ENCODE data around the gene ILRUN.
"Not testable (repeated sequence)": the region's sequence is repeated elsewhere in the genome, so short reads cannot be mapped to it uniquely, and the experiment has no call there.

The ILRUN gene

DNA sequence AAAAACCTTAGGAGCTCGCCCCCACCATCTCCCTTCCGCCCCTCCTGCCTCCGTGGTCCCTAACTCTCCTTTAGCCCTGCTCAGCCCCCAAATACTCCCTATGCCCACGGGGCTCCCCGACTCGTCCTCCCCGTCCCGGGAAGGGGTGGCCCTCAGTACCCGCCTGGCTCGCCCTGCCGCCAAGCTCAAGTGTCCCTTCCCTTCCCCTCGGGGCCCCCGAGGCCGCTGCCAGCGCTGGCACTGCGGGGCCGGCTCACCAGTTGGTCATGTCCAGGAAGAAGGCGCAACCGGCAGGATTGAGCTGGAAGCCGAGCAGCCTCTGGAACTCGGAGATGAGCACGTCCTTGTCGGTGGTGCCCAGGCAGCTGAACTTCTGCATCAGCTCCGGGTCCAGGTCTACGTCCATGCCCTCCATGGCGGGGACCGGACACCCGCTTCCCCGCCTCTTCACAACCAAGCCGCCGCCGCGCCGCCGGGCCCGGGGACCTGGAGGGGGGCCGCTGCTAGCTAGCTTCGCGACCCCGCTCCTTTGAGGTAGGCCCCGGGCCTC is 303 bp downstream of the ILRUN start:
- no peak for DNase-seq

DNA sequence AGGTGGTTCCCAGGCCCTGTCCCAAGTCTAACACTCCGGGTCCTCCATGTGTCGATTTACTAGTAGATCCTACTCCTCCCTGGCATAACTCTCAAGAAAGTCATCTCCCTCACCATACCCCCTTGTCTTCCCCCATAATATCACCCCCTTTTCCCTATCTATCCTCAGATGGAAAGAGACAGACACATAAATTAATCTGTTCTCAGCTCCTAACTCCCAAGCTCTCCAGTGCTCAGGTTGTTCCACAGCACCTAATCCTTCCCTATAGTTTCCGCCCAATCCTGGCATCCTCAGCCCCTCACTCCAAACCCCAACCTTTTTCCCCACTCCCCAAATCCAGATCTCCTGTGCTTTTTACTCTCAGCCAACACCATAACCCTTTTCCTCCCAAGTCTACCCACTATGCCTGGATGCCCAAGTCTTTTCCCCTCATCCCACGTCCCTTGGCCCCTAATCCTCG is 808 bp downstream of the ILRUN start:
- DNase-seq = no peak

DNA sequence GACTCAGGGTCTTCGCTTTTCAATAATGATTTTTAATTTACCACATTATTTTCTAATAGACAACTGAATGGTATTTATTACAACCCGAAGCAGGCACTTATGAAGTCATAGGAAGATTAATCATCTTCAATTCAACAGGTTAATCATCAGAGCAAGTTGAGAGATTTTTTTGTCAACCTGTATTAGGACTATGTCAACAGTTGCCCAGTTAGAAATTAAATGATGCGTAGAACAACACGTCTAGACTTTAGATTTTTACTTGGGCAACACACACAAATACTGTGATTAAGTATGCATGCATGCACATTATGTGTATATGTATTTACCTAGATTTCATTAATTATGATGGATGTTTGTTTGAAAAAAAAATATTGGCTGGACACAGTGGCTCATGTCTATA is 4.3 kb downstream of the ILRUN start:
- no peak for DNase-seq

DNA sequence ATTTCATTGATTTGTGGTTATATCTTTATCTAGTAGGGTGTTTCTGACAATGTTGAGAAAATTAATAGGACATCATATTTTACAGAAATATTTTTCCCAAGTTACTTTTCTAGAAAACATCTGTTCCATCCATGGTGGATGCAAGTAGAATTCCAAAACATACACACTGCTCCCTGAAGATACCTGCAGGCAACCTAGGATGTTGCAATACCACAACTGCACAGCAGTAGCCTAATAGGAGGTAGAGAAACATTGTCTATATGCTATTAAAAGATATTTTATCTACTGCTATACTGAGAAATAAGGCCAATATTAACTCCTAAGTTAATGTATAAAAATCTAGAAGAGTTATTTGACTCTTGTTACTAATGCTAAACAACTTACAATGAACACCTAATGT is 6.8 kb downstream of the ILRUN start:
- DNase-seq = no peak

DNA sequence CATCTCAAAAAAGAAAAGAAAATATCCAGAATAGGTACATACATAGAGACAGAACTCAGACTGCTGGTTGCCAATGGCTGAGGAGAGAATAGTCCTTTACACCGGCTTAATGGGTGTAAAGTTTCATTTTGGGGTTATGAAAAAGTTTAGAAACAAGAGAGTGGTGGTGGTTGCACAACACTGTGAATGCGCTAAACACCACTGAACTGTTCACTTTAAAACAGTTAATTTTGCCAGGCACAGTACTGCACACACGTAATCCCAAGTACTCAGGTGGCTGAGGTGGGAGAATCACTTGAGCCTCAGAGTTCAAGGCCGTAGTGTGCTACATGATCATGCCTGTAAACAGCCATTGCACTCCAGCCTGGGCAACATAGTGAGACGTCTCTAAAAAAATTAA is 7.6 kb downstream of the ILRUN start:
- DNase-seq = no peak

DNA sequence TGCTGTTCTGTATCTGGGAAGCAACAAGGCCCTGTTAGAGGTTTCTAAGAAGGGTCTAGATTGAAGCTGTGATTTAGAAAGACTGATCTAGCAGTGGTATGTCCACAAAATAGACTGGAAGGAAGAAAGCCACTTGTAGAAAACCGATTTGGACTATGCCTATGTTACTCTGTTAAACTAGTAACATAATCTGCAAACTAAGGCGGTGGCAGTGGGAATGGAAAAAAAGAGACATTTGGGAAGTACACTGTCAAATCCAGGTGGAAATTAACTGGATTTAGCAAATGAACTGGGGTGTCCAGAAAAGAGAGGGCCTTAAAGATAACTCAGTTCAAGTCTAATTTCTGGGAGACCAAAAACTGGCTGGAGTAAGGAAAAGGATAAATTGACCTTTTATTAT is 11.6 kb downstream of the ILRUN start:
- no peak for DNase-seq

DNA sequence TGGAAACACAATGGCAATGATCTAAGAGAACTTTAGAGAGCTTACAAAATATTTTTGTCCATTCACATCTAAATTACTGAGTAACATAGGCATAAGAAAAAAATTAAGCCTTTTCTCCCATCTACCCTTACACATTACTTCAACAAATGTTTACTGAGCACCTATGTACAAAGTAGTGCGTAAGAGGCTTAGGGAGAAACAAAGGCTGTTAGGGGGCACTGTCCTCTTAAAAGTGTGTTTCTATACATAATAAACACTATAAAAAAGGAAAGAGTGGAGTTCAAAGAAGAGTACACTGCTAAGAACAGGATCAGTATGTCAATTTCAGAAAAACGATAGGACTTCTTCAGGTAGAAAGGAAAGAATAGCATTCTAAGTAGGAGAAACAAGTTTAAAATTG is 12.2 kb downstream of the ILRUN start:
- no peak for DNase-seq

DNA sequence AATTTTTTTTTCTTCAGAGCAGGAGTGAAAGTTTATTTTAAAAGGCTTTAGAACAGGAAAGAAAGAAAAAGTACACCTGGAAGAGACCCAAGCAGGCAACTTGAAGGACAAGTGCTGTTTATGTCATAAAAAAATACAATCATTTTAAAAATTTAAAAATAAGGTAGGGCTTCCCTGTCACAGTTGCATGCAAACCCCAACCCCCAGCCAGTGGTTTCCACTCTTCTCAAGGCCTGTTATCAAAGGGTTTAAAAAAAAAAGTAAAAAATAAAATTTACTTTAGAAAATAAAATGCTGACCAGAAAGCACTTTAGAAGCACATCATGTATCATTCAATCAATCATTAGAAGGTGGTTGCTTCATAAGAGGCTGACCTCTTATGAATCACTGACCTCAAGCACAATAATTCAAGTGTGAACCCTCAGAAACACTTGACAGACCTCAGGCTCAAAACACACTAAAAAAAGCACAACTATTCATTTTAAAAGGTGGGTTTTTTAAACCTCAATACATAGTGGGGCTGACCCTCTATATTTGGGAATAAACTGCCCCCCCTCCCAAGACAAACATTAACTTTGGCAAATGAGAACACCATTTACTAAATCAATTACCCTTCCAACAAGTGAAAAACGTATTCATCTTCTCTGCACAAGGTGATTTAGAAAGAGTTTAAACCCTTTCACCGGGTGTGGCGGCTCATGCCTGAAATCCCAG is 15.6 kb downstream of the ILRUN start:
- no peak for DNase-seq

DNA sequence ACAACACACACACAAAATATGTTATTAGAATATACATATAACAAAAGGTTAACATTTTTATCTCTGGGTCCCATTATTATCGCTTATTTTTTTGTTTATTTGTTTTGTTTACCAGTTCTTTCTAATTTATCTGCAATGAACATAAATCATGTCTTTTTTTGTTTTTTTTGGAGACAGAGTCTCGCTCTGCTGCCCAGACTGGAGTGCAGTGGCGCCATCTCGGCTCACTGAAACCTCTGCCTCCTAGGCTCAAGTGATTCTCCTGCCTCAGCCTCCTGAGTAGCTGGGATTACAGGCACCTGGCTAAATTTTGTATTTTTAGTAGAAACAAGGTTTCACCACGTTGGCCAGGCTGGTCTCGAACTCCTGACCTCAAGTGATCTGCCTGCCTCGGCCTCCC is 16.3 kb downstream of the ILRUN start:
- not testable (repeated sequence) for DNase-seq

DNA sequence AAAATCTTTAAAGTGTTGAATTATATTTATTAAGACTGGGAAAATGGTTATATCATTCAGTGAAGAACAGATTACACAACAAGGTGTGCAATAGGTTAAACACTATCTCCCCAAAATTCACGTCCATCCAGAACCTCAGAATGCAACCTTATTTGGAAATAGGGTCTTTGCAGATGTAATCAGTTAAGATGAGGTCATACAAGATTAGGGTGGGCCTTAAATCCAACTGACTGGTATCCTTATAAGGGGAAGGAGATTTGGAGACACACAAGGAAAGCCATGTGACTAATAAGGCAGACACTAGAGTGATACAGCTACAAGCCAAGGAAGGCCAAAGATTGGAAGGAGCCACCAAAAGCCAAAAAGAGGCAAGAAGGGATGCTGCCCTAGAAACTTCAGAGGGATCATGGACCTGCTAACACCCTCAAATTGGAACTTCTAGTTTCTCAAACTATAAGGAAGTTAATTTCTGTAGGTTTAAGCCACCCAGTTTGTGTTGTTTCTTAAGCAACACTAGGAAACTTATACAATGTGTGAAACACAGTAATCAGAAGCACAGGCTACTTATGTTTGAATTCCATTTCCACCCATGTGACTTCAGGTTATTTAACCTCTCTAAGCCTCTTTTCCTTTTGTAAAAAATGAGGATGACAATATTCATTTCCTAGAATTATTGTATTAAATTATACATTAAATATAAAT is 16.9 kb downstream of the ILRUN start:
- no peak for DNase-seq

DNA sequence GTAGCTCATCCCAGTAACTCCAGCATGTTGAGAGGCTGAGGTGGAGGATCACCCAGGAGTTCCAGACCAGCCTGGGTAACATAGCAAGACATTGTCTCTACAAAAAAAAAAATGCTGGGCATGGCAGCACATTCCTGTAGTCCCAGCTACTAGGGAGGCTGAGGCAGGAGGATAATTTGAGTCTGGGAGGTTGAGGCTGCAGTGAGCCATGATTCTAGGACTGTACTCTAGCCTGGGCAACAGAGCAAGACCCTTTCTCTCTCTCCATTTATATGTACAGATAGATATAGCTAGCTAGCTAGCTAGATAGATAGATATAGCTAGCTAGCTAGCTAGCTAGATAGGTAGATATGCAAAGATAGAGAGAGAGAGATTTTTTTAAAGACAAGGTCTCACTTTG is 20.4 kb downstream of the ILRUN start:
- DNase-seq = no peak

DNA sequence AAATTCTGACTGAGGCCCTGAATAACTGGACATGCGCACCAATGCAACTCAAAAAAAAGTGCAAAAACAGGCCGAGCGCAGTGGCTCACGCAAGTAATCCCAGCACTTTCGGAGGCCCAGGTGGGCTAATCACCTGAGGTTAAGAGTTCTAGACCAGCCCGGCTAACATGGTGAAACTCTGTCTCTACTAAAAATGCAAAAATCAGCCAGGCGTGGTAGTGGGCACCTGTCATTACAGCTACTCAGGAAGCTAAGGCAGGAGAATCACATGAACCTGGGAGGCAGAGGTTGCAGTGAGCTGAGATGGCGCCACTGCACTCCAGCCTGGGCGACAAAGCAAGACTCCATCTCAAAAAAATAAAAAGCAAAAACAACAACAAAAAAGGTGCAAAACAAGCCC is 21.6 kb downstream of the ILRUN start:
- not testable (repeated sequence) for DNase-seq

DNA sequence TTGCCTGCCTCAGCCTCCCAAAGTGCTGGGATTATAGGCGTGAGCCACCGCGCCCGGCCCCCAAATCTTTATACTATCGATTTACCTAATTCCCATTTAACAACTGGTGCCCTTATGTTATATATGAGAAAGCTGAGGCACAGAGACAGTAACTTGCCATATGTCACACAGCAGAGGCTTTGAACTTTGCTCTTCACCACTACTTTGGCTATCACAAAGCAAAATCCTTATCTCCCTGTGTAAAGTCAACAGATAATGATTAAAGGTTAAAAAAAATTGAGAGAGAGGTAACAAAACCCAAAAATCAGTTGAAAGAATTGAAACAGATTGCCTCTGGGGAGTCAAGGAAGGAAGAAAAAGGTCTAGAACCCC is 22.3 kb downstream of the ILRUN start:
- no peak for DNase-seq

DNA sequence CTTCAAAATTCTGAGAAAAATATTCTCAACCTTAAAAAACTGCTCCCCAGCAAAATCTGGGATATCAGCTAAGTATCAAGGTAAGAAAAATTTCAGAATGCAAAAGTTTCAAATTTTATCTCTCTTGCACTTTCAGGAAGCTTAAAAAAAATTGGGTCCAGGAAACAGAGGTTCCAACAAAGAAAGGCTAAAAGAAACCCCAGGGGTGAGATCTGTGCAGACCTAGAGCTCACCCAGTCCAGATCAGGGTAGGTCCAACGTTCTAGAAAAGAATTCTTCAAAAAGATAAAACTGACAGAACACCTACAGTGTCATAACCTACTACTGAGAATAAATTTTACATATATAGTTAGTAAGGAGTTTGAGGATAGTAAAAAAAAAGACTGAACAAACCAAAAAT is 23.5 kb downstream of the ILRUN start:
- DNase-seq = no peak

DNA sequence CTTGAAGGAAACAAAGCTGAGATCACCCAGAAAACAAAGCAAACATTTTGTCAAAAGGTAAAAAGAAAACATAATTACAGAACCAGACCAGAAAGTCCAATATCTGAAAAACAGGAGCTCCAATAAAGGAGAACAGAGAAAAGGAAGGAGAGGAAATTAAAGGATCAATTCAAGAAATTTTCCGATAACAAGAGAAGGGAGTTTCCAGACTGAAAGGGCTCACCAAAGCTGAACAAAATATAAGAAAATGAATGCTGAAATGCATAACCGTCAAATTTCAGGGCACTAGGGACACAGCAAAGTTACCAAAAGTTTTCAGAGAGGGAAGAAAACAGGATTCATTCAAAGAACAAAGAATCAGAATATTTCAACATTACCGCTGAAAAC is 23.9 kb downstream of the ILRUN start:
- DNase-seq = no peak

DNA sequence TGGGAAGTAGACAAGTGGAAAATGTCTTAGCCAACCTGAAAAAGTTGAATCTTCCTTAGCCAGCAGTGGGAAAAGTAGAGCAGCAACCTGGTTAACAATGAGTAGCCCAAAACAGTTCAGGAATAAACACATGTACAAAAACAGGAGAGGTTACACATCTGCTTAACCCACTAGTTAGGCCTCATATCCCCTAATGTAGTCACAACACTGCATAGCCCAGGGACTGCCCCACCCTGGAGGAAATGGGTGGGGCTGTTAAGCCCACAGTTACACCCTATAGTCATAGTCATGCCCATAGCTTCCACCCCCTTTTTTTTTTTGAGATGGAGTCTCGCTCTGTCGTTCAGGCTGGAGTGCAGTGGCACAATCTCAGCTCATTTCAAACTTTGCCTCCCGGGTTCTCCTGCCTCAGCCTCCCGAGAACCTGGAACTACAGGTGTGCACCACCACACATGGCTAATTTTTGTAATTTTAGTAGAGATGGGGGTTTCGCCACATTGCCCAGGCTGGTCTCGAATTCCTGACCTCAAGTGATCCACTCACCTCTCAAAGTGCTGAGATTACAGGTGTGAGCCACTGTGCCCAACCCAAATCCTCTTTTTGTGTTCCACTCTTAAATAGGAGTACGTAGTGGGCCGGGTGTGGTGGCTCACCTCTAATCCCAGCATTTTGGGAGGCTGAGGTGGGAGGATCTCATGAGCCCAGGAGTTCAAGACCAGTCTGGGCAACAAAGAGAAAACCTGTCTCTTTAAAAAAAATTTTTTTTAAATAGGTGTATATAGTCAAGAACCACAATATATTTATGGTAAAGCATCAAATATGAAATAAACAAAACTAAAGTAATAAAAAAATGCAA is 24.5 kb downstream of the ILRUN start:
- no peak for DNase-seq

DNA sequence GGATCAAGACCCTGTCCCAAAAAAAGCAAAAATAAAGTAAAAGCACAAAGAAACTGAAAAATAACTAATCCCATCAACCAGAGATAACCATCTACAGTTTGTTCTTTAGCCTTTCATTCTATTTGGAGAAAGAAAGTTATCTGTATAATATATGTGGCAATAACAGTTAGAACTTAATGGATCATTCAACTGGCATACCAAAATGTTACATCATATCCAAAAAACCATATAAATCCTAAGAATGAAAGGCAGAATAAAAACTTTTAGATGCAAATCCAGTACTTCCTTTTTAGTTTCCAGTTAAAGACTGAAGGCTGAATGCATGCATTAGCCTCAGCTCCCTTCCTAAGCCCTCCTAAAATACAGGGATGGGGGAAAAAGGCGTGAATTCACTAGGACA is 25.2 kb downstream of the ILRUN start:
- DNase-seq = no peak

DNA sequence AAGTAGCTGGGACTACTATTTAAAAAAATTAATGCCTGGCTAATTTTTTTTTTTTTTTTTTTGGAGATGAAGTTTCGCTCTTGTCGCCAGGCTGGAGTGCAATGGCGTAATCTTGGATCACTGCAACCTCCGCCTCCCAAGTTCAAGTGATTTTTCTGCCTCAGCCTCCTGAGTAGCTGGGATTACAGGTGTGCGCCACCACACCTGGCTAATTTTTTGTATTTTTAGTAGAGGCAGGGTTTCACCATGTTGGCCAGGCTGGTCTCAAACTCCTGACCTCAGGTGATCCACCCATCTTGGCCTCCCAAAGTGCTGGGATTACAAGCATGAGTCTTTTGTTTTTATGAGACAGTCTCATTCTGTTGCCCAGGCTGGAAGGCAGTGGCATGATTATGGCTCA is 27.8 kb downstream of the ILRUN start:
- DNase-seq = not testable (repeated sequence)

DNA sequence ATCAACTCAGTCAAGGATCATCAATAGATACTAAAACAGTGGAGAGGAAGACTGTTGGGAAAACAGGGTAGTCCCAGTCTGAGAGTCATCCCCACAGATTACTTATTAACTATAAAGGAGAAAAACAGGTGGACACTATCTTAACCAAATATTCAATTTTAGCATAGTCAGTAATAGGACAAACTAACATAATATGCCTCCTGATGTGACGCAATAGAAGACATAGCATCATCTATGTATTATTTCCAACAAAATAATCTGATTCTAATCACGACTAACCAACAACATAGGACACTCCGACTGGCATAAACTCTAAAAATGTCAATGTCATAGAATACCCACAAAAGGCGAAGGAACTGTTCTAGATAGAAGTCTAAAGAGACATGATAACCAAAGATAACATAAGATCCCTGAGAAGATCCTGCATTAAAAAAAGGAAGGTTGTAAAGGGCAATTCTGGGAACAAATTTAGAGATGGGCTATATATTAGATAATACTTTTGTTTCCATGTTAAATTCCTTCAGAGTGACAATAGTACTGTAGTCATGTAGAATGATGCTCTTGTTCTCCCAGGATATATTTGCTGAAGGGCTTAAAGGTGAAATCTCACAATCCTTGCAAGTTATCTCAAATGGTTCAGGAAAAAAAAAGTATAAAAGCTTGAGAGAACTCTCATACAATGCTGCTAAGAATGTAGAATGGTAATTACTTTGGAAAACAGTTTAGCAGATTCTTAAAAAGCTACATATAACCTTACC is 28.9 kb downstream of the ILRUN start:
- DNase-seq = no peak

DNA sequence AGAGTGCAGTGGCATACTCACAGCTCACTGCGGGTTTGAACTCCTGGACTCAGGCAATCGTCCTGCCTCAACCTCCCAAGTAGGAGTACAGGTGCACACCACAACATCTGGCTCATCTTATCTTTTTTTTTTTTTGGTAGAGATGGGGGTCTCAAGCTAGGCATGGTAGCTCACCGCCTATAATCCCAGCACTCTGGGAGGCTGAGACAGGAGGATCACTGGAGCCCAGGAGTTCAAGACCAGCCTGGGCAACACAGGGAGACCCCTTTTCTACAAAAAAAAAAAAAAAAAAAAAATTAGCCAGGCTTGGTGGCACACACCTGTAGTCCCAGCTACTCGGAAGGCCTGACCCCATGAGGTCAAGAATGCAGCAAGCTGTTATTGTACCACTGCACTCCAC is 31.5 kb downstream of the ILRUN start:
- DNase-seq = no peak

DNA sequence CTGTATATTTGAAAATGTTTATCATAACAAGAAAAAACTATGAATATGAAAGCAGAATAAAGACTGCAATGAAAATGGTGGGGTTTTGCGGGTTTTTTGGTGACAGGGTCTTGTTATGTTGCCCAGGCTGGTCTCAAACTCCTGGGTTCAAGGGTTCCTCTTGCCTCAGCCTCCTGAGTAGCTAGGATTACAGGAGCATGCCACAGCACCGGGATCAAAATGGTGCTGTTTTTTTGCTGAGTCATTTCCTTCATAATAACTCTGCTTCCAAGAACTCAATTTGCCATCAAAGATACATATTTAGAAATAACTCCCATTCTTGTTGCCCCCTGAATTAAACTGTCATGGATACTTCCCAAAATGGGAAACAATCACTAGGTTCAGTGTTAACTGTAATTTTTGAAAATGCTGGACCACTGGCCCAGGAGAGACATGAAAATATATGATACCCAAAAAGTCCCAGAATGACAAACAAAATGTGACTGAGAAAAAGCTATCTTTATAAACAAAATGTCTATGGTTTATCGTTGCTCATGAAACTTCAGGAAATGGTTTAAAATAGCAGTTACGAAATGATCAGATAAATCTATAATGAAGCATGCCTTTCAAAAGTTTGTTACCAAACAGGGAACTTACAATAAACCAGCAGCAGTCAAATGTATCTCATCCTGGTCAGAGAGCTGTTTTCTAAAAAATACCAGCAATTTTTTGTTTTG is 32.2 kb downstream of the ILRUN start:
- DNase-seq = no peak

DNA sequence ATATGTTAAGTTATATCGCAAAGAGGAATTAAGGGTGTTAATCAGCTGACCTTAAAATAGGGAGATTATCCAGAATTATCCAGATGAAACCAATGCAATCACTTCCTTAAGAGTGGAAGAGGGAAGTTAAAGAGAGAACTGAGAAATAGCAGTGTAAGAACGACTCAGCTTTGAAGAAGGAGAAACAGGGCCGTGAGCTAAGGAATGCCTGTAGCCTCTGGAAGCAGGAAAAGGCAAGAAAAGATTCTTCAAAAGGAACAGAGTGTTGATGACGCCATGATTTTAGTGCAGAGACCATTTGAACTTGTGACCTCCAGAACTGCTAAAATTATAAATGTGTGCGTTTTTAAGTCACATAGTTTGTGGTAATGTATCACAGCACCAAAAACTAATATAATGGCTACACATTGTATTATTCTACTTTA is 32.7 kb downstream of the ILRUN start:
- no peak for DNase-seq

Data from NCI-H1436 treated with DMSO at 0.1 percent for 48 hours (cell line).